Measurements from ENCODE around the gene SCAMP2.

The SCAMP2 gene

DNA sequence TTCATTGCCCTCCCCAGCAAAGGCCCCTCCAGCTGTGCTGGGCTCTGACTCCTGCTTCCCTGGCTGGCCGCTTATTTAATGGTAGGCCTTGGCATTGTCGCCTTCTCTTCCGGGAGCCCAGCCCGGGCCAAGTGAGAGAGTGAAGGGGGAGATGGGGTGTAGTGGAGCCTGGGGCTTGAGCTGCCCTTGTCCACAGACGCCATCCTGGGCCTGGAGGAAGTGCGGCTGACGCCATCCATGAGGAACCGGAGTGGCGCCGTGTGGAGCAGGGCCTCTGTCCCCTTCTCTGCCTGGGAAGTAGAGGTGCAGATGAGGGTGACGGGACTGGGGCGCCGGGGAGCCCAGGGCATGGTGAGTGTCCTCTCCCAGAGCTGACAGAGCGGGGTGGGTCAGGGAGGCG is 57.2 kb downstream of the SCAMP2 start:
- DNase-seq, result no peak

DNA sequence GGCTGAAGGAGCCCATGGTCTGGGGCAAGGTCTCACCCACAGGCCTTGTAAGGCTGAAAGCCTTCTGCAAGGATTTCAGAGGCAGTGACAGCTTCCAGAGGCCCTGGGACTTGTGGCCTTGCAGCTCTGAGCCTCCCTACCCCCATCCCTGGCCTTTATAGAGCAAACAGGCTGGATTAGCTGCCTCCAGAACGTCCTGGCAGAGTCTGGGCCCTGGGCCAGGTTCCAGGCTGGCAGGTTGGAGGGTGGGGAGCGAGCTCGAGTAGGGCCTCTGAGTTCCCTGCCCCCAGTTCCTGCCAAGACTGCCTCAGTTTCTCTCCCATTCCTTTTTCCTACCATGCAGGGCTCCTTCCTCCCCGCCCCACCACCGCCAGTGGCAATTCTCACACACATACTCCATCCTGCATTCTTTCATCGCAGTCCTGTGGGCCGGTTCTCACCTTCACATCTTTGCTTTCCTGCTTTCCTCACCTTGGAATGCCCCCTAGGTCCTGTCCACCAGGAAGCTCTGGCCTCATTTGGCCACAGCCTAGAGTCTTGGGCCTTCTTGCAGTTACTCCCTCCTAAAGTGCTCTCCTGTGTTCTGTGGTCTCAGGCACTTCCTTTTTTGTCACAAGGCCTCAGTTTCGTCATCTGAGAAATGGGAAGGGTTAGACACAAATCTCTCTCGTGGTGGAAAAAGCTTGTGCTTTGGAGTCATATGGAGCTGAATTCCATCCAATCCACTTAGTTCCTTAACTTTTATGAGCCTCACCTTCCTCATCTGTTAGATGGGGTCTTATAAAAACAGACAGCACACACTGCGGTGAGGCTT is 57.8 kb downstream of the SCAMP2 start:
- DNase-seq, result no peak

DNA sequence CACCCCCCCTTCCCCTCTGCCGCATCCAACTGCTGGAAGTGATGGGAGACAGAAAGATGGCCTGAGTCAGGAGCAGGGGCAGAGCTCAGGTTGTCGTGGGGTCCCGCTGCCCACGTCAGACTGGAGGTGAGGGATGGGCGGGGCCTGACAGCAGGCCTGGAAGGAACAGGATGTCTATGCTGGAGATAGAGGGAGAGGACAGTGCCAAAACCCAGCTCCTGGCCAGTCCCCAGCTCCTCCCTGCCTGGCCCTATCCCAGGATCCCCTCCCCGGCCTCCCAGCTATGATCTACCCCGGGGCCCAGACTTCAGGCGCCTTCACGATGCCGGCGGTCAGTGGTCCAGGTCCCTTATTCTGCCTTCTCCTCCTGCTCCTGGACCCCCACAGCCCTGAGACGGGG is 60.6 kb downstream of the SCAMP2 start, which contains the start of gene LMAN1L:
Gene LMAN1L, plus strand, starts transcription at position 303 of the 400 bp plus-strand sequence. Its CDS starts 20 bp downstream, at position 323.
- DNase-seq, result no peak

DNA sequence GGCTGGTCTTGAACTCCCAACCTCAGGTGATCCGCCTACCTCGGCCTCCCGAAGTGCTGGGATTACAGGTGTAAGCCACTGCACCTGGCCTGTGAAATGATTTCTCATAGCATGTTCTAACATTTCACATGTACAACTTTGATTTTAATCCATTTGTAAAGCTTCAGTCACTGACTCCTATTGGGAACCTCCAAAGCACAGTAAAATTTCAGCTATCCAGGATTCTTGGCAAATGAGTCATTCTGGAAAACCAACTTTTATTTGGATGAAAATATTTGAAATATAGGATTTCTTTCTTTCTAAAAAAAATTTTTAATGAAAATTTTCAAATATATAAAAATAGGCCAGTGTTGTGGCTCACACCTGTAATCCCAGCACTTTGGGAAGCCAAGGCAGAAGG is 63.2 kb downstream of the SCAMP2 start:
- DNase-seq, result no peak

DNA sequence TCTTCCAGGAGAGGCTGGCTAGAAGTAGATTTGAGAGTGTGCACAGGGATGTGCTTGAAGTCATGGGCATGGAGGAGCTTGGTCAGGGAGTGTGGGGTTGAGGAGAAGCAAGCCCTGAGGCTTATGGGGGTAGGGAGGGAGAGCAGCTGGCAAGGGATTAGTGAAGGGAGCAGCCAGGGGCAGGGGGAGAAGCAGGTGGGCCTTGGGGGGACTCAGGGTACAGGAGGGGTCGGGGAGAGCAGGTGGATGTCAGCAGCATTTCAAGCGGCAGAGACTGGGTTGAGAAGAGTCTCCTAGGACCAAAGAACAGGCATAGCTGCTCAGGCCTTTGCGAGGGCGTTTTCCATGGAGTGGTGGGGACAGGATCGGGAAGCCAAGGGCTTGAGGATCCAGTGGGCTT is 63.9 kb downstream of the SCAMP2 start:
- no peak for DNase-seq

DNA sequence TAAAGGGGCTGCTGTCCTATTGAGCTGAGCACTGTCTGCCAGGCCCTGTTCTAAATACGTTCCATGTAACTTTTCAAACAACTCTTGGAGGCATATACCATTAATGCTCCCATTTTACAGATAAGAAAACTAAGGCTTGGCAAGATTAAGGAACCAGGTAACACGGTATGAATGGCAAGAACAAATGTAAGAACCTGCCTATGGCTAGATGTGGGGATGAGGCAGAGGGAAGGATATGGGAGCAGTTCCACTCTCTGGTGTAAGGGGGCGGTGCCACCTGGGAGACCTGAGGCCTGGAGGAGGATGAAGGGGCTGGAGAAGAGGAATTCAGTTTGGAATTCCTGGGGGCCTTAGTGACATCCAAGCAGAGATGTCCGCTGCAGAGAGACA is 64.3 kb downstream of the SCAMP2 start:
- no peak for DNase-seq

DNA sequence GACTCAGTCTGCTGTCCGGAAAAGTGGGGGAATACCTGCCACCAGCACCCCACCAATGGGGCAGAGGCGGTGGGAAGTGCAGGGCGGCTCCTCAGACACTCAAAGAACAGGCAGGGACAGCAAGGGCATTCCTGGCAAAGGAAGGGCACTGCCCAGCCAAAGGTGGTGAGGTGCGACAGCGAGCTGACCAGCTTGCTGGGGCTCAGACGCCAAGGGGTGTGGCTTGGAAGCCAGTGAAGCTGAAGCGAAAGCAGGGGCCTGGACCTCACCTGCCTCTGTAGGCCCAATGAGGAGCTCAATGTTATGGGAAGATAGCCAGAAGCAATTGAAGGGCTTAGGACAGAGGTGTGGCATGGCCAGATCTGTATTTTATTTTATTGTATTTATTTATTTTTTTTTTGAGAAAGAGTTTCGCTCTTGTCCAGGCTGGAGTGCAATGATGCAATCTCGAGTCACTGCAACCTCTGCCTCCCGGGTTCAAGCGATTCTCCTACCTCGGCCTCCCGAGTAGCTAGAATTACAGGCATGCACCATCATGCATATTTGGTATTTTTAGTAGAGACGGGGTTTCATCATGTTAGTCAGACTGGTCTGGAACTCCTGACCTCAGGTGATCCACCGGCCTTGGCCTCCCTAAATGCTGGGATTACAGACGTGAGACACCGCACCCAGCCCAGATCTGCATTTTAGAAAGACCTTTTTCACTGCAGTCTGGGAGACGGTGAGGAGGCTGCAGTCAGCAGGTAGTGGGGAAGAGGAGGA is 64.9 kb downstream of the SCAMP2 start:
- DNase-seq, result no peak

DNA sequence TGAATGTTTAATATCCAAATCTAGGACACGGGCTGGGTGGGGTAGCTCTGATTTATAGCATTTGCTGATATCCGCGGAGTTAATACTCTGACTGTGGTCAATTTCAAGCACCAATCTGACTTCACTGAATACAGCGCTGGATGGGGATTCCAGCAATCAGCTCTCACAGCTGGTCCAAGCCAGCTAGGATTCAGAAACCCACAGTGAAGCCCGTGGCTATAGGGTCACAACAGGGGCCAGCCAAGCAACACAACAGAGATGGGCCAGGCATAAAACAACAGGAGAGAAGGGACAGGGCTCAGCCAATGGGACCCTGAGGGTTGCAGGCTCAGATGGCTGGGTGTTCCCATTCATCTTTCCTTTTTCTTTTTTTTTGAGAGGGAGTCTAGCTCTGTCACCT is 65.9 kb downstream of the SCAMP2 start:
- no peak for DNase-seq

DNA sequence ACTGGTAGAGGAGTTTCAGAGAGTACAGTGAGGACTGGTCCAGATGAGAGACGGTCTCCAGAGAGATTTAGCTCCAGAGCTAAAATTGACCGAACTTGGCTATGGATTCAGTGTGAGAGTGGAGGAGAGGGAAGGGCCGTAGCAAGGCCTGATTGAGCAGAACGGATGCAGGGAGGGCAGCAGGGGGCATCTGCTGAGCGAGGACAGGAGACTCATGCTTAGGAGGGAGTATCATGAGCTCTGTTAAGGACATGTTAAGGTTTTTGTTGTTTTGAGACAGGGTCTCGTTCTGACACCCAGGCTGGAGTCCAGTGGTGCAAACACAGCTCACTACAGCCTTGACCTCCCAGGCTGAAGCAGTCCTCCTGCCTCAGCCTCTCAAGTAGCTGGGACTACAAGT is 68.2 kb downstream of the SCAMP2 start:
- no peak for DNase-seq

DNA sequence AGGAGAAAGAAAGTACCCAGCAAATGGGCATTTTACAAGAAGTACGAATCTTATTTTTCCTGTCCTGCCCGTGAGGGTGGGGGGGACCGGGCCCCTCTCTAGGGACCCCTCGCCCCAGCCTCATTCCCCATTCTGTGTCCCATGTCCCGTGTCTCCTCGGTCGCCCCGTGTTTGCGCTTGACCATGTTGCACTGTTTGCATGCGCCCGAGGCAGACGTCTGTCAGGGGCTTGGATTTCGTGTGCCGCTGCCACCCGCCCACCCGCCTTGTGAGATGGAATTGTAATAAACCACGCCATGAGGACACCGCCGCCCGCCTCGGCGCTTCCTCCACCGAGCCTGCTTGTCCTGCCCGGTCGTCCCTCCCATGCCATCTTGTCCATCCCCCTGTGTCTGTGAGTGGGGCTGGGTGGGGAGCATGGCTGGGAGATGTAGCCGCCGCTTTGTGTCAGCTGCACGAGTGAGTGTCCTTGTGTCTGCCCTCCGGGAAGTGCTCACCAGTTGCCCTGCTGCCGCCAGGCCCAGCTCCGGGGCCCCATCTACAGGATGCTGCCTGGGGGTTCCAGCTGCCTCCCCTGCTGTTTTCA is 70.2 kb downstream of the SCAMP2 start:
- no peak for DNase-seq

DNA sequence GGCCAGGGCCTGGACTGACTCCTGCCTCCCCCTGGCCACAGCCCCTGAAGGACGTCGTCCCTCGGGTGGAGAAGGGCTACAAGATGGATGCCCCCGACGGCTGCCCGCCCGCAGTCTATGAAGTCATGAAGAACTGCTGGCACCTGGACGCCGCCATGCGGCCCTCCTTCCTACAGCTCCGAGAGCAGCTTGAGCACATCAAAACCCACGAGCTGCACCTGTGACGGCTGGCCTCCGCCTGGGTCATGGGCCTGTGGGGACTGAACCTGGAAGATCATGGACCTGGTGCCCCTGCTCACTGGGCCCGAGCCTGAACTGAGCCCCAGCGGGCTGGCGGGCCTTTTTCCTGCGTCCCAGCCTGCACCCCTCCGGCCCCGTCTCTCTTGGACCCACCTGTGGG is 70.9 kb downstream of the SCAMP2 start:
- no peak for DNase-seq

DNA sequence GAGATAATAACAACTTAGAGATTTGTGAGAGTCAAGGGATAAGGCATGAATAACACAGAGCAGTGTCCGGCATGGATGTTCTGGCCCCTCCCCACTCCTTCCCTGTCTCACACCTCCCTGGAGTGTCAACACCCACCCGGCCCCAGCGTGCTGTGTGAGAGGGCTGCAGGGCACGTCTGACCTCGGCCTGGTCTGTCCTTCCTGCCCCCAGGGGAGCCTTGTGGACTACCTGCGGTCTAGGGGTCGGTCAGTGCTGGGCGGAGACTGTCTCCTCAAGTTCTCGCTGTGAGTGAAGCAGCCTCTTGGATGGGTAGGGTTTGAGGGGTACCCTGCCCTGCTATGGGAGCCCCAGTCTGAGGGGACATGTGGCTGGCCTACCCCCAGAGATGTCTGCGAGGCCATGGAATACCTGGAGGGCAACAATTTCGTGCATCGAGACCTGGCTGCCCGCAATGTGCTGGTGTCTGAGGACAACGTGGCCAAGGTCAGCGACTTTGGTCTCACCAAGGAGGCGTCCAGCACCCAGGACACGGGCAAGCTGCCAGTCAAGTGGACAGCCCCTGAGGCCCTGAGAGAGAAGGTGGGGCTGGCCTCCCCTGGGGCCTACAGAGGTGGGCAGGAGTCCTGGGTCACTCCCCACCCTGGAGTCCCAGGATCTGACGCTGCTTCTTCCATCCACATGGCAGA is 71.7 kb downstream of the SCAMP2 start:
- no peak for DNase-seq

DNA sequence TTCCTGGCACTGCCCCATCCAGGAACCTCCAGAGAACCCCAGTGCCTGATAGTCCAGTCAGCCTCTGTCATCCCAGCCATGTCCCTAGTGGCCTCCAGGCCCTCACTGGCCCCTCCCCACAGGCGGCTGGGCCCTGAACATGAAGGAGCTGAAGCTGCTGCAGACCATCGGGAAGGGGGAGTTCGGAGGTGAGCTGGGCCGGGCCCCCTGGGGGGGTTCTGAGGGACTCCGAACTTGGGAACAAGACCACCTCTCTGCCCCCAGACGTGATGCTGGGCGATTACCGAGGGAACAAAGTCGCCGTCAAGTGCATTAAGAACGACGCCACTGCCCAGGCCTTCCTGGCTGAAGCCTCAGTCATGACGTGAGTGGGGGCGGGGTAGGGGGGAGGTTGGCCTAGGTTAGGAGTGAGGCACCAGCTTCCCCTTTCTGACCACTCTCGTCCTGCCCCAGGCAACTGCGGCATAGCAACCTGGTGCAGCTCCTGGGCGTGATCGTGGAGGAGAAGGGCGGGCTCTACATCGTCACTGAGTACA is 72.5 kb downstream of the SCAMP2 start:
- DNase-seq, result no peak

DNA sequence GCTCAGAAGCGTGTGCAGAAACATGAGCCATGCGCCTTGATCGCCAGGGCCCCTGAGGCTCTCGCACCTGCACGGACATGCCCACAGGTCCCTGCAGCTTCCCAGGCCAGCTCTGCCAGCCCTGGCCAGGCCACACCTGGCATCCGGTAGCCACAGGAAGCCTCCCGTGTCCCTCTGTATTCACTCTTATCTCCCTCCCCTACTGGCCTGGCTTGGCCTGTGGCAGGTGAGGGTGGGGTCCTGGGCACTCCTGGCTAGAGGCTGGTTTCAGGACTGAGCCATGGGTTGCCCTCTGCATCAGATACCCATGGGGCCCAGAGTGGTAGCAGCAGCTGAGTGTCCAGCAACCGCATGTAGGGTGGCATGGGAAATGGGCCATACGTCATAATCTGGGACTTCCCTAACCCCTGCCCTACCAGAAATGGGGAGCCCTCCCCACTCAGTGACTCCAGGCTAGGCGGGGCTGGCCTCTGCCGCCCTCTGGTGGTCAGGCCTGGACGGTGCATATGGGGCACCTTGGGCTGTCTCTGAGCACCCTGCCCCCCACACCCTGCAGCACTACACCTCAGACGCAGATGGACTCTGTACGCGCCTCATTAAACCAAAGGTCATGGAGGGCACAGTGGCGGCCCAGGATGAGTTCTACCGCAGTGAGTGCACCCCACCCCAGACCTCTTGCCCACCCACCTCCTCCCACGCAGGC is 73.2 kb downstream of the SCAMP2 start:
- DNase-seq, result peak; percentile 41

DNA sequence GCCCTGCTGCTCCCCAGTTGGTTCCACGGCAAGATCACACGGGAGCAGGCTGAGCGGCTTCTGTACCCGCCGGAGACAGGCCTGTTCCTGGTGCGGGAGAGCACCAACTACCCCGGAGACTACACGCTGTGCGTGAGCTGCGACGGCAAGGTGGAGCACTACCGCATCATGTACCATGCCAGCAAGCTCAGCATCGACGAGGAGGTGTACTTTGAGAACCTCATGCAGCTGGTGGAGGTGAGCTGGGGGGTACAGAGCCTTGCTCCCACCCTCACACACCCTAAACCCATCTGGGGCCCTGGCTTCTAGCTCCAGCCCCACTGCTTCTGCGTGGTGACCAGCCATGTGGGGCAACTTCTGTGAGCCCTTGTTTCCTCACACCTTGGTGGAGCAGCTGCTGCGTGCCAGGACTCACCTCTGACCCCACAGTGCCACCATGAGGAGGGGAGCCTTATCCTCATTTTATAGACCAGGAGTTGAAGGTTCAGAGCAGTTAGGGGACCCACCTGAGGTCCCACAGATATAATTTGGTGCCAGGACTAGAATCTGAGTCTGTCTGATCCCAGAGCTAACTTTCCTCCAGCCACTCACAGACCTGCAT is 73.8 kb downstream of the SCAMP2 start:
- no peak for DNase-seq

DNA sequence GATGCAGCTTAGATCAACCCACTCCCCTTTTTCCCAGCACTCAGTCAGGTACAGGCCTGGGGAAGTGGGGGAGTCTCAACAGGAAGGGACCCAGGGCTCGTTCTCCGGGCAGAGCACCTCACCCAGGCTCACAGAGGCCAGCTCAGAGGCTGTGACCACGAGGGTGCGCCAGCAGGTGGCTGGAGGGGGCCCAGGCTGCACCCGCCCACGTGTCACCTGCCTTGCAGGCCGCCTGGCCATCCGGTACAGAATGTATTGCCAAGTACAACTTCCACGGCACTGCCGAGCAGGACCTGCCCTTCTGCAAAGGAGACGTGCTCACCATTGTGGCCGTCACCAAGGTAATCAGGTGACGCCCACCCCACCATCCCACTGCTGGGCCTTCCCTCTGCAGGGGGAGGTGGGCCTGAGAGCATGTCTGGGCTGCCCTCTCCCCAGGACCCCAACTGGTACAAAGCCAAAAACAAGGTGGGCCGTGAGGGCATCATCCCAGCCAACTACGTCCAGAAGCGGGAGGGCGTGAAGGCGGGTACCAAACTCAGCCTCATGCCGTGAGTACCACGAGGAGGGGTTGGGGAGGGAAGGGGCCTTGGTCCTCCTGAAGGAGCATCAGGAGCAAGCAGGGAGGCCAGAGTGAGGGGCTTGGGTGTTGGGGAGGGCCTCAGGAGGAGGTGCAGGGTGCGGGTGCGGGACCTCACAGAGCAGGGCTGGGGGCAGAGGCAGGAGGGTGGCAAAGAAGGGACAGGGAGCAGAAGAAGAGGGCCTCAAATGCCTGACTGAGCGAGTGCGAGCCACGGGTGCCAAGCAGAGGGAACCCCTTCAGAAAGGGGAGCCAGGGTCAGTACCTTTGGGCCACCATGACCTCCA is 74.5 kb downstream of the SCAMP2 start:
- DNase-seq, result no peak

DNA sequence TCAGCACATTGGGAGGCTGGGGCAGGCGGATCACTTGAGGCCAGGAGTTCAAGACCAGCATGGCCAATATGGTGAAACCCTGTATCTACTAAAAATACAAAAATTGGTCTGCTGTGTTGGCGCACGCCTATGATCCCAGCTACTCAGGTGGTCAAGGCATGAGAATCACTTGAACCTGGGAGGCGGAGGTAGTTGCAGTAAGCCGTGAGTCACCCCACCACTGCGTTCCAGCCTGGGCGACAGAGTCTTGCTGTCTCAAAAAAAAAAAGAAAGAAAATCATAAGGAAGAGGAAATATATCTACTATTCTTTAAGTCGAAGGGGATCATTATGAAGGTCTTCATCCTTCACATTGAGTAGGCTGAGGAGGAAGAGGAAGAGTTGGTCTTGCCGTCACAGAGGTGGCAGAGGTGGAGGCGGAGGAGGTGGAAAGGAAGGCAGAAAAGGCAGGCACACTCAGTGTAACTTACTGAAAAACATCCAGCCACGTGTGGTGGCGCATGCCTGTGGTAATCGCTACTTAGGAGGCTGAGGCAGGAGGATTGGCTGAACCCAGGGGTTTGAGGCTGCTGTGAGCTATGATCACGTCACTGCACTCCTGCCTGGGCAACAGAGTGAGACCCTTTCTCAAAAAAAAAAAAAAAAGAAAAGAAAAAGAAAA is 77.1 kb downstream of the SCAMP2 start:
- DNase-seq, result no peak

DNA sequence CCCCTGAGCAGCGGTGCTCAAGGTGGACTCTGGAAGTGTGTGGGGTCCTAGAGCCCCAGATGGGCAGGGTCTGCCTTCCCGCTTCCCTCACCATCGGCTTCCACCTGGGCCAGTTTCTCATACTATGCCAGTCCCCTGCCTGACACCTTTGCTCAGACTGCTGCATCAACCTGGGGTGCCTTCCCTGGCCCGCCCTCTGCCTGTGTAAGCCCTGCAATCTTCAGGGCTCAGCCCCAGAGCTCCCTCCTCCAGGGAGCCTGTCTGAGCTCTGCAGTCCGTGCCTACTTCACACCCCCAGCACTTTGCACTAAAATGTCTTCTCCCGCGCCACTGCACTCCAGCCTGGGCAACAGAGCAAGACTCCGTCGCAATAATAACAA is 78.2 kb downstream of the SCAMP2 start:
- DNase-seq, result no peak

DNA sequence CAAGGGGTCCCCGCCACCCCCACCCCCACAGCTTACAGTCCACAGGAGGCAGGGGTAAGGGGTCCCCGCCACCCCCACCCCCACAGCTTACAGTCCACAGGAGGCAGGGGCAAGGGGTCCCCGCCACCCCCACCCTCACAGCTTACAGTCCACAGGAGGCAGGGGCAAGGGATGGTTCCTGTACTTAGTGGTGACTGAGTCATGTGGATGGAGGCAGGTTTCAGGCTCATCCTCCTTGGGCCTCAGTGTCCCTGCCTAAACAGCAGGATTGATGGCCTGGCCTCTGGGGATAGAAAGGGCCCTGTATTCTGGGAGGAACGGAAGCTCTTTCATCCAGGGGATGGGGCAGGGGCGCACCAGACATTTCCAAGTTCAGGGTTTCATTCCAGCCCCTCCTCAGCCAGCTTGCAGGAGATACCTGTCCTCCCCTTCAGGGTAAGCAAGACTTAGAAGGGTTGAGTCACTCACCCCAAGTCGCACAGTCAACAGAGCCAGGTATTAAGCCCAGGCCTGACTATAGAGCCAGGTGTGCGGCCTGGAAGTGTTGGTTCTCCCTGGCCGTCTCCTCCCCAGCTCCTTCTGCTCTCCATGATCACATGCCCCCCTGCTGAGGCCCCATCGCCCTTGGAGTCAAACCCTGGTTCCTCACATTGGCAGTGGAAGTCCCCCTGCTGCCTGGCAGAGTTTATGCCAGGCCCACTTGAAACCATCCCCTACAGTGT is 78.8 kb downstream of the SCAMP2 start:
- no peak for DNase-seq

Measured in NCI-H526 treated with DMSO at 0.1 percent for 48 hours (cell line).